ENCODE data around the gene GBF1. TPM values are rescaled to one million over a fixed set of nuclear protein-coding genes. Genes with fewer than 3 reads are reported as not detected.
A peak's percentile ranks its signal among the peaks of the same experiment; 100 is the strongest.

GBF1 gene
- total and polyA plus RNA-seq, 2 of the 13 experiments (the other 11 are each of a cell fraction or from before 2014, with no cell fraction given), result 17.1 to 21.9 TPM

DNA sequence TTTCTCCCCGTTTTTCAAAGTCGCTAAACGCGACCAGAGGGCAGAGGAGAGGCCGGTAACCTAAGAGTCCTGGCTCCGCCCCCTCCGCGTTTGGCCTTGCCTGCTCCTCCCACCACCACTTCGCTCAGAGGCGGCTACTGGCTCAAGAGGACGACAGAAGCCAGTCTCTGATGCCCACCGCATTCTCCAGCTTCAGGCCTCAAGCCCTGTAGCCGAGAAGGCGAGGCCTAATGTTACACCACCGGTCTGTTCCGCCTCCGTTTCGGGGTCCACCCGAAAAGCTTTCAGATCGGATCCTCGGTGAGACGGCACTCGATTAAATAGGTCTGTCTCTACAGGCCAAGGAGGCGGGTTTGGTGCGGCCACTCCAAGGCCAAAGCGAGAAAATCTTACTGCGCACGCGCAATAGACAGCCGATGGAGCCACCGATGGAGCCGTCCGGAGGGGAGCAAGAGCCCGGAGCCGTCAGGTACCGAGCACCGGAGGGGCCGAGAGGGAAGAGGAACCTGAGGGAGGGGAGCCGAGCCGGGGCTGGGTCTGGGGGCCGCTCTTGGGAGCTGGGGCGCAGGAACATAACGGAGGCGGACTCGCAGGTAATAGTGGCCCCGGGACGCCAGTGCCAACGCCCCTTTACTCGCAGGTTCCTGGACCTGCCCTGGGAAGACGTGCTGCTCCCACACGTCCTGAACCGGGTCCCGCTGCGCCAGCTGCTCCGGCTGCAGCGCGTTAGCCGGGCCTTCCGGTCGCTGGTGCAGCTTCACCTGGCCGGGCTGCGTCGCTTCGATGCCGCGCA lies 175.6 kb downstream of the GBF1 start, which contains the start of gene FBXL15 (continued):
- TF ChIP-seq, protein P1, sequence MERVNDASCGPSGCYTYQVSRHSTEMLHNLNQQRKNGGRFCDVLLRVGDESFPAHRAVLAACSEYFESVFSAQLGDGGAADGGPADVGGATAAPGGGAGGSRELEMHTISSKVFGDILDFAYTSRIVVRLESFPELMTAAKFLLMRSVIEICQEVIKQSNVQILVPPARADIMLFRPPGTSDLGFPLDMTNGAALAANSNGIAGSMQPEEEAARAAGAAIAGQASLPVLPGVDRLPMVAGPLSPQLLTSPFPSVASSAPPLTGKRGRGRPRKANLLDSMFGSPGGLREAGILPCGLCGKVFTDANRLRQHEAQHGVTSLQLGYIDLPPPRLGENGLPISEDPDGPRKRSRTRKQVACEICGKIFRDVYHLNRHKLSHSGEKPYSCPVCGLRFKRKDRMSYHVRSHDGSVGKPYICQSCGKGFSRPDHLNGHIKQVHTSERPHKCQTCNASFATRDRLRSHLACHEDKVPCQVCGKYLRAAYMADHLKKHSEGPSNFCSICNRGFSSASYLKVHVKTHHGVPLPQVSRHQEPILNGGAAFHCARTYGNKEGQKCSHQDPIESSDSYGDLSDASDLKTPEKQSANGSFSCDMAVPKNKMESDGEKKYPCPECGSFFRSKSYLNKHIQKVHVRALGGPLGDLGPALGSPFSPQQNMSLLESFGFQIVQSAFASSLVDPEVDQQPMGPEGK (CRISPR knock-in tag; IDR thresholded peaks at IDR 0.05), result peak; percentile 61
- TF ChIP-seq, protein P2, sequence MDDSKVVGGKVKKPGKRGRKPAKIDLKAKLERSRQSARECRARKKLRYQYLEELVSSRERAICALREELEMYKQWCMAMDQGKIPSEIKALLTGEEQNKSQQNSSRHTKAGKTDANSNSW (CRISPR knock-in tag; IDR thresholded peaks at IDR 0.05; ENCODE audit: borderline replicate concordance), result no peak; the same call in 1 of the 2 replicates
- TF ChIP-seq ZFP1 (CRISPR knock-in tag; IDR thresholded peaks at IDR 0.05) (0 out of 2 replicates have a peak, but pooled peaks have one; percentile 46), ISX (CRISPR knock-in tag; conservative IDR thresholded peaks at IDR 0.05) (no peak), TBX3 (IDR thresholded peaks at IDR 0.05; ENCODE audit: borderline replicate concordance) (no peak), ZNF235 (CRISPR knock-in tag; IDR thresholded peaks at IDR 0.05; ENCODE audit: borderline replicate concordance) (0 out of 2 replicates have a peak, but pooled peaks have one; percentile 63), CHD4 (IDR thresholded peaks at IDR 0.05; ENCODE audit: borderline replicate concordance, low read length) (no peak), HNRNPH1 (optimal IDR thresholded peaks at IDR 0.05; ENCODE audit: low read depth, low read length) (no peak), FOXP1 (IDR thresholded peaks at IDR 0.05) (no peak), FOXP1 (CRISPR knock-in tag; IDR thresholded peaks at IDR 0.05) (0 out of 2 replicates have a peak, but pooled peaks have one; percentile 34), MED13 (CRISPR knock-in tag; IDR thresholded peaks at IDR 0.05) (no peak), CEBPG (CRISPR knock-in tag; IDR thresholded peaks at IDR 0.05) (peak; percentile 29; the same call in 1 of the 2 replicates), ZNF205 (CRISPR knock-in tag; IDR thresholded peaks at IDR 0.05) (no peak; the same call in 1 of the 2 replicates), CCAR2 (optimal IDR thresholded peaks at IDR 0.05; ENCODE audit: low read depth, low read length) (peak; percentile 69), ARID2 (CRISPR knock-in tag; IDR thresholded peaks at IDR 0.05; ENCODE audit: borderline replicate concordance) (peak; percentile 62; the same call in 1 of the 2 replicates)
- TF ChIP-seq, protein P3, sequence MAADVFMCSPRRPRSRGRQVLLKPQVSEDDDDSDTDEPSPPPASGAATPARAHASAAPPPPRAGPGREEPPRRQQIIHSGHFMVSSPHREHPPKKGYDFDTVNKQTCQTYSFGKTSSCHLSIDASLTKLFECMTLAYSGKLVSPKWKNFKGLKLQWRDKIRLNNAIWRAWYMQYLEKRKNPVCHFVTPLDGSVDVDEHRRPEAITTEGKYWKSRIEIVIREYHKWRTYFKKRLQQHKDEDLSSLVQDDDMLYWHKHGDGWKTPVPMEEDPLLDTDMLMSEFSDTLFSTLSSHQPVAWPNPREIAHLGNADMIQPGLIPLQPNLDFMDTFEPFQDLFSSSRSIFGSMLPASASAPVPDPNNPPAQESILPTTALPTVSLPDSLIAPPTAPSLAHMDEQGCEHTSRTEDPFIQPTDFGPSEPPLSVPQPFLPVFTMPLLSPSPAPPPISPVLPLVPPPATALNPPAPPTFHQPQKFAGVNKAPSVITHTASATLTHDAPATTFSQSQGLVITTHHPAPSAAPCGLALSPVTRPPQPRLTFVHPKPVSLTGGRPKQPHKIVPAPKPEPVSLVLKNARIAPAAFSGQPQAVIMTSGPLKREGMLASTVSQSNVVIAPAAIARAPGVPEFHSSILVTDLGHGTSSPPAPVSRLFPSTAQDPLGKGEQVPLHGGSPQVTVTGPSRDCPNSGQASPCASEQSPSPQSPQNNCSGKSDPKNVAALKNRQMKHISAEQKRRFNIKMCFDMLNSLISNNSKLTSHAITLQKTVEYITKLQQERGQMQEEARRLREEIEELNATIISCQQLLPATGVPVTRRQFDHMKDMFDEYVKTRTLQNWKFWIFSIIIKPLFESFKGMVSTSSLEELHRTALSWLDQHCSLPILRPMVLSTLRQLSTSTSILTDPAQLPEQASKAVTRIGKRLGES (CRISPR knock-in tag; IDR thresholded peaks at IDR 0.05; ENCODE audit: borderline replicate concordance), result no peak
- TF ChIP-seq, protein P4, sequence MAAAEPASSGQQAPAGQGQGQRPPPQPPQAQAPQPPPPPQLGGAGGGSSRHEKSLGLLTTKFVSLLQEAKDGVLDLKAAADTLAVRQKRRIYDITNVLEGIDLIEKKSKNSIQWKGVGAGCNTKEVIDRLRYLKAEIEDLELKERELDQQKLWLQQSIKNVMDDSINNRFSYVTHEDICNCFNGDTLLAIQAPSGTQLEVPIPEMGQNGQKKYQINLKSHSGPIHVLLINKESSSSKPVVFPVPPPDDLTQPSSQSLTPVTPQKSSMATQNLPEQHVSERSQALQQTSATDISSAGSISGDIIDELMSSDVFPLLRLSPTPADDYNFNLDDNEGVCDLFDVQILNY (CRISPR knock-in tag; conservative IDR thresholded peaks at IDR 0.05), result no peak; the same call in 1 of the 2 replicates
- TF ChIP-seq, protein P5, sequence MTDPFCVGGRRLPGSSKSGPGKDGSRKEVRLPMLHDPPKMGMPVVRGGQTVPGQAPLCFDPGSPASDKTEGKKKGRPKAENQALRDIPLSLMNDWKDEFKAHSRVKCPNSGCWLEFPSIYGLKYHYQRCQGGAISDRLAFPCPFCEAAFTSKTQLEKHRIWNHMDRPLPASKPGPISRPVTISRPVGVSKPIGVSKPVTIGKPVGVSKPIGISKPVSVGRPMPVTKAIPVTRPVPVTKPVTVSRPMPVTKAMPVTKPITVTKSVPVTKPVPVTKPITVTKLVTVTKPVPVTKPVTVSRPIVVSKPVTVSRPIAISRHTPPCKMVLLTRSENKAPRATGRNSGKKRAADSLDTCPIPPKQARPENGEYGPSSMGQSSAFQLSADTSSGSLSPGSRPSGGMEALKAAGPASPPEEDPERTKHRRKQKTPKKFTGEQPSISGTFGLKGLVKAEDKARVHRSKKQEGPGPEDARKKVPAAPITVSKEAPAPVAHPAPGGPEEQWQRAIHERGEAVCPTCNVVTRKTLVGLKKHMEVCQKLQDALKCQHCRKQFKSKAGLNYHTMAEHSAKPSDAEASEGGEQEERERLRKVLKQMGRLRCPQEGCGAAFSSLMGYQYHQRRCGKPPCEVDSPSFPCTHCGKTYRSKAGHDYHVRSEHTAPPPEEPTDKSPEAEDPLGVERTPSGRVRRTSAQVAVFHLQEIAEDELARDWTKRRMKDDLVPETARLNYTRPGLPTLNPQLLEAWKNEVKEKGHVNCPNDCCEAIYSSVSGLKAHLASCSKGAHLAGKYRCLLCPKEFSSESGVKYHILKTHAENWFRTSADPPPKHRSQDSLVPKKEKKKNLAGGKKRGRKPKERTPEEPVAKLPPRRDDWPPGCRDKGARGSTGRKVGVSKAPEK (CRISPR knock-in tag; IDR thresholded peaks at IDR 0.05; ENCODE audit: borderline replicate concordance), result no peak
